Suppressor macrophage treated with lipopolysaccharide for 4 hours (primary cell): Measurements from ENCODE around the gene CCDC57.
A peak's percentile ranks its signal among the peaks of the same experiment; 100 is the strongest.
"Not testable (repeated sequence)": the region's sequence is repeated elsewhere in the genome, so short reads cannot be mapped to it uniquely, and the experiment has no call there.

Source experiments
- DNase-seq: peaks from one replicate; pipeline ENCODE4 v3.0.0-alpha.2; 2020

Gene CCDC57

GRCh38 chr17:82200743-82201497, 11.7 kb downstream of the CCDC57 start:
- no peak for DNase-seq

- DNase-seq, result no peak
These were observed 12.5 kb downstream of the CCDC57 start for GRCh38 chr17:82200135-82200534.

DNA sequence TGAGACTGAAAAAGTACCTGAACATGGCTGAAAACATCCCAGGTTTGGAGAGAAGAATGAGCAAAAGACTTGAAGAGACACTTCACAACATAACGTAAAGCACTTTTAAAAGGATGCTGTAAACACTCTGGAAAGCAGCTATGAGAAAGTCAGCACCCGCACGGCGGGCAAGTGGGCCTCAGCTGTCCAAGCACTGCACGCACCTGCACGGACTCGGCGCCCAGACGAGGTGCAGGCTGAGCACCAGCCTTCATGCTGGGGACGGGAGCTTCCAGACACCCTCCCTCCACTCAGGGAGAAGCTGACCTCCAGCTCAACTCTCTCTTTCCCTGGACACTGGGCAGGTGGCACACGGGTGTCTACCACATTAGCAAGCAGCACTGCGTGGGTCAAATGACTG, 13.1 kb downstream of the CCDC57 start:
- no peak for DNase-seq

DNA sequence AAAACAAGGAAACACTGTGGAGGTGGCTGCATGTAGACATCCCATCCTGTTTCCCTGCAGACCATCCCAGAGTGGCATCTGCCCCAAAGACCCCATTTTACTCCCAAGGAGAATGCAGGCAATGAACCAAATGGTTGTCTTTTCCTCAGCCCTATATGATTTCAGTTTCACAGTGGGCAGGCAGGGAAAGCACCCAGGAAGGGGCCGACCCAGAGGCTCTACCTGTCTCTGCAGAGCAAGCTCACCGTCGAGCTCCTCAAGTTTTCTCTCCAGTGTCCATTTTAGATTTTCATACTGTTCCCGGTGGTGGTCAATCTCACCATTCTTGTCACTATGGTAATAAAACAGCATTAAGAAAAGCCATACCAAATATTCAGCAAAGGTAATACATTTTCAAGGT, 14.6 kb downstream of the CCDC57 start:
- DNase-seq, result no peak

- no peak for DNase-seq
These were observed 16.7 kb downstream of the CCDC57 start for GRCh38 chr17:82195675-82196672.

GRCh38 chr17:82194765-82195164, 17.9 kb downstream of the CCDC57 start:
- DNase-seq, result no peak

DNA sequence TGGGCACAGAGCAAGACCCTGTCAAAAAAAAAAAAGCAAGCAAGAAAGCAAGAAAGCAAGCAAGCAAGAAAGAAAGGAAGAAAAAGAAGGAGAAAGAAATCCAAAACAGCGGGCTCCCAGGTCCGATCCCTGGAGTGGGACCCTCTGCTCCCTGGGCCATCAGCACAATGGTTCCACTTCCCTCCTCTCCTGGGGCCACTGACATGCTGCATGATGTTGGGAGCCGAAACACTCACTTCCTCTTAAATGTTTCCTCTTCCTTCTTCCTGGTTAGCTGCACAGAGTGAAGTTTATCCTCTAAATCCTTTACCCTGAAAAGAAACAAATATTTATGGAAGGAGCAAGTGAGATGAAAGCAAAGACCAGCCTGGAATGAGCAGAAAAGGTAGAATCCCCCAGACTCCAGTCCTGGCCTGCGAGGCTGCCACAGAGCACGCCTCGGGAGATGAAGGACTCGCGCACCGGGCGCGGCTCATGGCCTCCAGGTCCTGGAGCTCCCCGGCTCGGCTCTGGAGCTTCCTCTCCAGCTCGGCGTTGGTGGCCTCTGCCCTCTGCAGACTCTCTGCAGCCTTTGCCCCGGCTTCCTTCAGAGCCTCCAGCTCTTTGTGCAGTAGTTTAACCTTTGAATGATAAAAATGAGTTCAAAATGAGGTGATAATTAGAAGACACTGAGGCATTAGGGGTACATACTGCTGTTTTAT, 19.0 kb downstream of the CCDC57 start:
- DNase-seq, result peak; percentile 75

- not testable (repeated sequence) for DNase-seq
These were observed 19.6 kb downstream of the CCDC57 start for GRCh38 chr17:82193050-82193449.

DNA sequence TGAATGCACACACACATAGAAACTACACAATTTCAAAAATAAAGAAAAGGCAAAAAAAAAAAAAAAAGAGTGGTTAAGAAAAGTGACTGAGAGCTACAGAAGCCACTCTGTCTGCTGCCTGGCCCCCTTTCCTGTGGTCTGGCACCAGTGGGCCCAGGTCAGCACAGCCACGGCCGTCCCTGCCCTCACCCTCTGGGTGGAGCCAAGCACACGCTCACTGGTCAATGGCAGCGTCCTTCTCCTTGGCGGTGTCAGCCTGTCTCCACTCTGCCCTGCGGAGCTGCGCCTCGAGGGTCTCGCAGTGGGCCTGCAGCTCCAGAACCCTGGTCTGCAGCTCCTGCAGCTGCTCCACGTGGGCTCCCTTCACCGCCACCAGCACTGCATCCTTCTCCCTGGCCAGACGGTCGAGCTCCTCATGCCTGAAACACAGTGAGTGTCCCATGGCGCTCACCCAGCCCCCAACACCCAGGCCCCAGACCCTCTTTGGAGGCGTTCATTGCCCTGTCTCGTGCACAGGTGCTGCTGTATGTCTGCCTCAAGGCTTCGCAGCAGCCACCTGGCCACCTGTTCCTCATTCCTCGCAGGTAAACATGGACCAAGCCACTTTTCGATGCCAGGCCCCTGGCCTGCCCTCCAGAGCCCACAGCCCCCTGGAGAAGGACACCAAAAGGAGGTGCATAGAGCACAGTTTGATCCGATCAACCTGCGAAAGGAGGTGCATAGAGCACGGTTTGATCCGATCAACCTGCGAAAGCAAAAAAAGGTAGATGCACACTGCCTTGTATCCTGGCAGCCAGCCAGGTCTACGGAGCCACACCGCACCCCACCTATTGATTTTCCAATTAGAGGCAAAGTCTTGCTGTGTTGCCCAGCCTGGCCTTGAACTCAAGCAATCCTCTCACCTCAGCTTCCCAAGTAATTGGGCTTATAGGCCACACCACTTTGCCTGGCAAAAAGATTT, 24.4 kb downstream of the CCDC57 start:
- no peak for DNase-seq

DNA sequence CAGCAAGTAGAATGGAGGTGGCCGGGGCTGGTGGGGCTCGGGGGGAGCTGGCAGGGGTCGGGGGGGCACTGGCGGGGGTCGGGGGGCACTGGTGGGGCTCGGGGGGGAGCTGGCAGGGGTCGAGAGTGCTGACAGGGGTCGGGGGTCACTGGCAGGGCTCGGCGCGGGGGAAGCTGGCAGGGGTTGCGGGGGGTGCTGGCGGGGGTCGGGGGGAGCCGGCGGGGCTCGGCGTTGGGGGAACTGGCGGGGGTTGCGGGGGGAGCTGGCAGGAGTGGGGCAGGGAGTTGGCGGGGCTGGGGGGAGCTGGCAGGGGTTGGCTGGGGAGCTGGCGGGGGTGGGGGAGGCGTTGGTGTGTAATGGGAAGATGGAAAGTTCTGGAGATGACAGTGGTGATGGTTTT, 25.1 kb downstream of the CCDC57 start:
- no peak for DNase-seq

GRCh38 chr17:82186221-82186620, 26.4 kb downstream of the CCDC57 start:
- DNase-seq, result no peak

- DNase-seq, result no peak
These were observed 27.9 kb downstream of the CCDC57 start for GRCh38 chr17:82184761-82185160.

DNA sequence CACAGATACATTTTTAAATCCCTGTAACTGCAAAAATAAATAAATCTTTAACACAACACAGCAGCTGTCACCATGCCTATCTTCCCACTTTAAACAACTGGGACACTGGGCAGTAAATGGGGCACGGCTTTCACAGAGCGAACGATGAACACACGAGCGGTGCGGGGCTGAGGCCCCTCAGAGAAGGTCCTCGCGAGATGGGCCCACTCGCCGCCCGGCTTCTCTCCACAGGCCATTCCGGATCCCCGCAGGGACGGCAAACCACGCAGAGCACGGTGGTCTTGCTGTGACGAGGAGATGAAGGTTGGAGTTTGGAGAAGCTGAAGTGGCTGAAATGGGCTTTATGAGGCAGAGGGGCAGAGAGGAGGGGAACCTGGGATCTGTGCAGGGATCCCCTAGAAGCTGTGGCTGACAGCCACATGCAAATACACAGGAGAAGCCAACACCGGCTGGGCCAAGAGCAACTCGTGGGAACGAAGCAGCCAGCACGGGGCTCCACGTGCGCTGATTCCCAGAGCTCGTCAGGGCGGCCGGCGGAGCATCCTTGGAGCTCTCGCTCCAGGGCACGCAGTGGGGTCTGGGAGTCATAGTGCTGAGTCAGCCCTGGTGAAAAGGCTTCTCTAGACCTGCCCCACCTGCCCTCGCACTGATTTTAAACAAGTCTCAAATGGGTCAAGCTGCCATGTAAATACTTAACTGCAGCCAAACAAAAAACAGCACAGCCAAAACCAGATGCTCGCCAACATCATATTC, 31.7 kb downstream of the CCDC57 start:
- no peak for DNase-seq

DNA sequence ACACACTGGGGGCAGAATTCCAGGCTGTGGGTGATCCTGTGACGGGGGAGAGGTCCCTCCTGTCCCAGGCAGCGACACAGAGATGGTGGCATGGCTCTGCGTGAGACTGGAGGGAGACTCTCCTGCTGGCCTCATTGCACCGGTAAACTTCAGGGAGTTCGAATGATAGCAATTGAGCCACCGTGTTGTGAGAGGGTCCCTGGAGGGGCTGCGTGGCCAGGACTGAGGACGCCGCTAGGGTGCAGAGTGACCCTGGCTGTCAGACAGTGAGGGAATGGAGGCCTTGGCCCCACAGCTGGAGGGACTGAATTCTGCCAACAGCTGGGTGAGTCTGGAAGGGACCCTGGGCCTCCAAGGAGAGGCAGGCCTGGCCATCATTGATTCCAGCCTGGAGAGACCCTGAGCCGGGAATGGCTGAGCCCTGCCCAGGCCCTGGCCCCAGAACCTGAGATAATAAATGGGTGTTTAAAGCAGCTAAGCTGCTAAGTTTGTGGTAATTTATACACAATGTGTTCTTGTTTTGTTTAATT, 32.6 kb downstream of the CCDC57 start:
- no peak for DNase-seq

DNA sequence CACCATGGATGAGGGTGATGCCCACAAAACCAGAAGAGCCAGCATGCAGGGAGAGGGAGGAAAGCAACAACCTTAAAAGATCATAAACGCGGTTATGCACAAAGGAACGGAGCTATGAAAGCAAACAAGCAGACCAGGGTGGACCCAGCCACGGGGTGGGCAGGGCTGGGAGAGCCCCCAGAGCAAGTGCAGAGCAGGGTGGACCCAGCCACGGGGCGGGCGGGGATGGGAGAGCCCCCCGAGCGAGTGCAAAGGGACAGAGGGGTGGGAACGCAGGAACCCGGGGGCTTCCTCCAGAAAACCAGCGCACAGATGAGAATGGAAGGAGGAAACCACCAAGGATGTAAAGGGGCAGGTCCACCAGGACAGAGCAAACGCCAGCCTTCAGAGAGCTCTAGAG, 33.2 kb downstream of the CCDC57 start:
- DNase-seq, result no peak

- DNase-seq, result no peak
These were observed 34.0 kb downstream of the CCDC57 start for GRCh38 chr17:82178499-82179261.

GRCh38 chr17:82177761-82178498, 34.7 kb downstream of the CCDC57 start:
- no peak for DNase-seq

DNA sequence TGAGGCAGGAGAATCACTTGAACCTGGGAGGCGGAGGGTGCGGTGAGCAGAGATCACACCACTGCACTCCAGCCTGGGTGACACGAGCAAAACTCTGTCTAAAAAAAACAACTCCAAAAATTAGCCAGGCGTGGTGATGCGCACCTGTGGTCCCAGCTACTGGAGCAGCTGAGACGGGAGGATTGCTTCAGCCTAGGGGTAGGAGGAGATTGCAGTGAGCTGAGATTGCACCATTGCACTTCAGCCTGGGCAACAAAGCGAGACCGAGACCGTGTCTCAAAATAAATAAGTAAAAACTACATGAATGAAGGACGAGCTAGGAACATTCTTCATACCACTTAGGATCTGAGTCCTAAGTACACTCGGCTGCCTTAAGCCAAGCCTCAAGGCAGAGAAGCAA, 35.4 kb downstream of the CCDC57 start:
- no peak for DNase-seq

GRCh38 chr17:82175951-82176350, 36.7 kb downstream of the CCDC57 start:
- no peak for DNase-seq

GRCh38 chr17:82175201-82175600, 37.4 kb downstream of the CCDC57 start:
- no peak for DNase-seq
